Natural killer cell (primary cell): Measurements from ENCODE around the gene INO80B. TPM values are rescaled to one million over a fixed set of nuclear protein-coding genes. Genes with fewer than 3 reads are reported as not detected.

Source experiments
- ATAC-seq, 3 donors: fragments of 150-1000 bp in 2 of 3; fragments of 200-7000 bp in 1 of 3; cut with Tn5 transposase; 1 replicate in 1 of 3; 2 replicates in 2 of 3; pipeline ENCODE4 v1.10.0; 2021; ENCODE audit warnings: mild to moderate bottlenecking in 2 of 3, moderate library complexity in 2 of 3
- DNase-seq, 2 donors: peaks; one replicate each; pipeline versions ENCODE4 v3.0.0 to v3.0.0-alpha.2; 2013 to 2021; ENCODE audit warnings: mixed read lengths in 1 of 2
- H3K27ac ChIP-seq: one replicate; pipeline ENCODE4 v1.5.1; 2013; ENCODE audit warnings: mild to moderate bottlenecking, low read length
- H3K27me3 ChIP-seq: one replicate; pipeline ENCODE4 v1.6.1; 2013; ENCODE audit warnings: low read length; ENCODE audit not compliant: control insufficient read depth, insufficient read depth
- H3K36me3 ChIP-seq: one replicate; pipeline ENCODE4 v1.6.1; 2013; ENCODE audit warnings: low read length; ENCODE audit not compliant: control insufficient read depth, insufficient read depth
- H3K4me1 ChIP-seq: one replicate; pipeline ENCODE4 v1.6.1; 2013; ENCODE audit warnings: low read length; ENCODE audit not compliant: control insufficient read depth, insufficient read depth
- H3K4me3 ChIP-seq: one replicate; pipeline ENCODE4 v1.5.1; 2013; ENCODE audit warnings: low read length
- H3K9me3 ChIP-seq: one replicate; pipeline ENCODE4 v1.6.1; 2013; ENCODE audit warnings: low read length; ENCODE audit not compliant: control insufficient read depth, insufficient read depth
- H3K27ac Mint-ChIP-seq, 2 donors: one replicate each; pipeline ENCODE4 v1.8.0; 2022; ENCODE audit warnings: mild to moderate bottlenecking in 2 of 2, mixed read lengths in 2 of 2, moderate library complexity in 1 of 2
- H3K27me3 Mint-ChIP-seq, 2 donors: one replicate each; pipeline ENCODE4 v1.8.0; 2022; ENCODE audit warnings: low read depth in 2 of 2, mixed read lengths in 2 of 2
- H3K36me3 Mint-ChIP-seq: one replicate; pipeline ENCODE4 v1.8.0; 2022; ENCODE audit warnings: mixed read lengths
- H3K4me1 Mint-ChIP-seq, 2 donors: one replicate each; pipeline ENCODE4 v1.8.0; 2022; ENCODE audit warnings: mixed read lengths in 2 of 2
- H3K4me3 Mint-ChIP-seq: one replicate; pipeline ENCODE4 v1.8.0; 2022; ENCODE audit warnings: mild to moderate bottlenecking, moderate library complexity, mixed read lengths
- H3K9me3 Mint-ChIP-seq, 2 donors: one replicate each; pipeline ENCODE4 v1.8.0; 2022; ENCODE audit warnings: mixed read lengths in 2 of 2
- WGBS: methylation state at CpG from one replicate; pipeline ENCODE4 v1.1.7; 2013; ENCODE audit warnings: missing lambda C conversion rate; ENCODE audit not compliant: insufficient coverage; 5-methylcytosine and 5-hydroxymethylcytosine counted together
- intact Hi-C: fragments of 100-400 bp; cut with micrococcal nuclease; formaldehyde crosslinking; loops from one replicate; pipeline ENCODE4 v1.14.2; 2022
- total RNA-seq, 4 donors: library from RNA; stranded (reverse); fragments of 120-200 nt in 1 of 4; gene quantifications; one replicate each; pipeline versions ENCODE4 v1.2.3 to v1.2.4, GENCODE V29; 2013 to 2022
- TF ChIP-seq, protein P1 (sequence below): fragments of 200-600 bp; IDR thresholded peaks from one replicate; pipeline ENCODE4 v1.8.0; 2022; ENCODE audit warnings: antibody characterized with exemption

INO80B gene
- total RNA-seq, 3 donors from 2014 or later (not counting 1 experiment from before 2014, with no cell fraction given): 34.0 to 48.0 (median 37.7) TPM

DNA sequence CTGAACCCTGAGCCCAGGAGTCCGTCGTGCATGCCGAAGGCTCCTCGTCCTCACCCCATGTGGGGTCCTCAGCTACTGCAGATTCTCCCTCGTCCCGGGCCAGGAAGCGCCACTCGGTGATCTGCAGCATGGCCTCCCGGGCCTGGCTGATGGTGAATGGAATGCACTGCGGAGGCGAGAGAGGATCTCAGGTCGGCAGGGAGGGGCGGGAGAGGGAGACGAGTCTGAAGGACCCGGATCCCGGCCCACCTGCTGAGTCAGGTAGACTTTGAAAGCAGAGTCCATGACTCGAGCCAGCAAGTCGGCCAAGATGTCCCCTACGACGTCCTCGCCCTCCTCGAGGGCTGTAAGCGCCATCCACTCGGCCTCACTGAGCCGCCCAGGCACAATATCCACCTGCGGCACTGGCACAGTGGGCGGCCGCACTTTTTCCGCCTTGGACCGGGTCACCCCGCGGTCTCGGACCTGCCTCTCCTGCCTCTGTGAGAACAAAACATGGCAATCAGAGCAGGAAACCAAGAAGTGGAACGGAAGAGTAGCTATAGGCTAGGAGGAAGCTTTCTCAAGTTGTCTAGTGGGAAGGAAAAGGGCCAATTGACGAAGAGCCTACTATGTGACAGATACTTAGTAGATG is 39.0 kb upstream of the INO80B start:
- ATAC-seq (peak in 2 of 3 donors; percentile 22), DNase-seq (peak in 1 of 2 donors; percentile 16)
- Mint-ChIP-seq H3K27me3 (peaks cover 0 to 7% of the 10 kb centered on the region in 2 donors), H3K4me3 (peak overlapping the region; percentile 85), H3K36me3 (no peaks in the 10 kb centered on the region), H3K4me1 (peaks cover 13 to 25% of the 10 kb centered on the region in 2 donors), H3K9me3 (no peaks in the 10 kb centered on the region), H3K27ac (no peak overlapping the region)
- H3K27me3 ChIP-seq: no peaks in the 10 kb centered on the region
- H3K4me1 ChIP-seq: peaks cover 28% of the 10 kb centered on the region
- 55% methylated on average over 34 of the region's 35 CpGs for WGBS
- TF ChIP-seq, protein P1, sequence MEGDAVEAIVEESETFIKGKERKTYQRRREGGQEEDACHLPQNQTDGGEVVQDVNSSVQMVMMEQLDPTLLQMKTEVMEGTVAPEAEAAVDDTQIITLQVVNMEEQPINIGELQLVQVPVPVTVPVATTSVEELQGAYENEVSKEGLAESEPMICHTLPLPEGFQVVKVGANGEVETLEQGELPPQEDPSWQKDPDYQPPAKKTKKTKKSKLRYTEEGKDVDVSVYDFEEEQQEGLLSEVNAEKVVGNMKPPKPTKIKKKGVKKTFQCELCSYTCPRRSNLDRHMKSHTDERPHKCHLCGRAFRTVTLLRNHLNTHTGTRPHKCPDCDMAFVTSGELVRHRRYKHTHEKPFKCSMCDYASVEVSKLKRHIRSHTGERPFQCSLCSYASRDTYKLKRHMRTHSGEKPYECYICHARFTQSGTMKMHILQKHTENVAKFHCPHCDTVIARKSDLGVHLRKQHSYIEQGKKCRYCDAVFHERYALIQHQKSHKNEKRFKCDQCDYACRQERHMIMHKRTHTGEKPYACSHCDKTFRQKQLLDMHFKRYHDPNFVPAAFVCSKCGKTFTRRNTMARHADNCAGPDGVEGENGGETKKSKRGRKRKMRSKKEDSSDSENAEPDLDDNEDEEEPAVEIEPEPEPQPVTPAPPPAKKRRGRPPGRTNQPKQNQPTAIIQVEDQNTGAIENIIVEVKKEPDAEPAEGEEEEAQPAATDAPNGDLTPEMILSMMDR: no peak
- H3K4me3 ChIP-seq: peak overlapping the region; percentile 47
- no peak overlapping the region for H3K27ac ChIP-seq
- intact Hi-C loops: no loop called here
- no peaks in the 10 kb centered on the region for H3K9me3 ChIP-seq
- no peaks in the 10 kb centered on the region for H3K36me3 ChIP-seq

GRCh38 chr2:74416778-74417177 is 38.1 kb upstream of the INO80B start:
- peaks cover 21 to 34% of the 10 kb centered on the region in 2 donors for H3K4me1 Mint-ChIP-seq
- intact Hi-C loops: no loop called here
- no peaks in the 10 kb centered on the region for H3K36me3 Mint-ChIP-seq
- no peak overlapping the region for H3K4me3 Mint-ChIP-seq
- no peaks in the 10 kb centered on the region for H3K9me3 ChIP-seq
- no peaks in the 10 kb centered on the region for H3K36me3 ChIP-seq
- DNase-seq: peak in 1 of 2 donors; percentile 36
- 62% methylated on average over 3 of the region's 3 CpGs for WGBS
- peak overlapping the region in 1 of 2 donors; percentile 31 for H3K27ac Mint-ChIP-seq
- H3K27ac ChIP-seq: no peak overlapping the region
- ATAC-seq: no peak
- H3K4me3 ChIP-seq: no peak overlapping the region
- peaks cover 0 to 7% of the 10 kb centered on the region in 2 donors for H3K27me3 Mint-ChIP-seq
- no peaks in the 10 kb centered on the region for H3K27me3 ChIP-seq
- H3K4me1 ChIP-seq: peaks cover 32% of the 10 kb centered on the region
- TF ChIP-seq, protein P1: no peak
- no peaks in the 10 kb centered on the region for H3K9me3 Mint-ChIP-seq

DNA sequence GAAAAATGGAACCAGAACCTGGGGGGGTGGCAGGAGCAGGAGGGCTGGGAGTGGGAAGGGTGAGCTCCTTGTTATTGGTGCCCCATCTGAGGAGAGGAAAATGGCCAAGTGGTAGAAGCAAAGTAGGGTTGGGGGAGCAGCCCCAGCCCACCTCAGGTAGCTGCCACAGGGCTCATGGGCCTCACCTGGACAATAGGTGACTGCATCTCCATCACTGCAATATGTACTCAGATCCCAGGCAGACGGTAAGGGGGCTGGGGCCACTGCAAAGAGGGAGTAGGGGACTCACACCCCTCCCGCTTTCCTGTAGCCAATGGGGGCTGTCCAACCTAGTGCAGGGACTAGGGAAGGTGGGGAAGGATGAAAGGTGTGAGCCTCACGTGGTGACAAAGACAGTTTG is 37.7 kb upstream of the INO80B start:
- no peaks in the 10 kb centered on the region for H3K27me3 ChIP-seq
- Mint-ChIP-seq H3K27ac (peak overlapping the region in 1 of 2 donors; percentile 31), H3K4me3 (no peak overlapping the region), H3K9me3 (no peaks in the 10 kb centered on the region), H3K27me3 (peaks cover 0 to 7% of the 10 kb centered on the region in 2 donors), H3K4me1 (peaks cover 25 to 38% of the 10 kb centered on the region in 2 donors), H3K36me3 (no peaks in the 10 kb centered on the region)
- H3K4me1 ChIP-seq: peaks cover 36% of the 10 kb centered on the region
- no peaks in the 10 kb centered on the region for H3K36me3 ChIP-seq
- ATAC-seq (no peak), DNase-seq (no peak)
- no peaks in the 10 kb centered on the region for H3K9me3 ChIP-seq
- TF ChIP-seq, protein P1: no peak
- H3K27ac ChIP-seq: no peak overlapping the region
- H3K4me3 ChIP-seq: no peak overlapping the region
- intact Hi-C loops: no loop called here
- WGBS: 88% methylated on average over 3 of the region's 3 CpGs

DNA sequence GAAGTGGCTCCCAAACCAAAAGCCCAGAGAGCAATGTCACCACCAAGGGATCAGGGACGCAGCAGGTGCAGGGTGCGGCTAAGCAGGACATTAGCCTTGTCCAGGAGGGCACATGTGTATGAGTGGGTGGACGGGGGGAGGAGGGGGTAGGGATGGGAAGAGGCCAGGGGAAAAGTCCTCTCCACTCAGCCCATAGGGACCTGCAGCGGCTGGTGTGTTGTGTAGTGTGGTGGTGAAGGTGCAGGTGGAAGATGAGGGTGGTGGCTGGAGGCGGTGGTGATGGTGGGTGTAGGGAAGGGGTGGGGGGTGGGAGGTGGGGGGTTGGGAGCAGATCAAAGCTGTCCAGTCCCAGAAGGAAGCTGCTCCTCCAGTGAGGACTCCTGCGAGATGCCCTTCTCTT is 37.1 kb upstream of the INO80B start:
- WGBS: 95% methylated on average over 5 of the region's 6 CpGs

More for the DNA sequence above, 37.1 kb upstream of the INO80B start:
- no peaks in the 10 kb centered on the region for H3K36me3 ChIP-seq
- intact Hi-C loops: no loop called here
- Mint-ChIP-seq H3K27me3 (peaks cover 0 to 7% of the 10 kb centered on the region in 2 donors), H3K27ac (no peak overlapping the region), H3K36me3 (no peaks in the 10 kb centered on the region), H3K9me3 (no peaks in the 10 kb centered on the region), H3K4me1 (peaks cover 25 to 41% of the 10 kb centered on the region in 2 donors), H3K4me3 (no peak overlapping the region)
- DNase-seq (no peak), ATAC-seq (no peak)
- no peak overlapping the region for H3K27ac ChIP-seq
- H3K4me3 ChIP-seq: no peak overlapping the region
- TF ChIP-seq, protein P1: no peak
- H3K27me3 ChIP-seq: no peaks in the 10 kb centered on the region
- no peaks in the 10 kb centered on the region for H3K9me3 ChIP-seq
- peaks cover 39% of the 10 kb centered on the region for H3K4me1 ChIP-seq
